GM23248 (cell line): ENCODE measurements around the gene ACKR3. TPM values are rescaled to one million over a fixed set of nuclear protein-coding genes. Genes with fewer than 3 reads are reported as not detected.

ENCODE experiments used
- DNase-seq: peaks from one replicate; pipeline ENCODE4 v3.0.0-alpha.2; 2015
- H2AFZ ChIP-seq: fragments of 200-600 bp; sonication (generic); 2 replicates; pipeline ENCODE4 v1.6.1; 2016; ENCODE audit warnings: antibody characterized with exemption
- H3F3A ChIP-seq: fragments of 200-600 bp; sonication (generic); 2 replicates; pipeline ENCODE4 v1.6.1; 2016; ENCODE audit warnings: mild to moderate bottlenecking, antibody characterized with exemption, mixed run types; ENCODE audit not compliant: insufficient read depth
- H3K27ac ChIP-seq: fragments of 200-600 bp; sonication (generic); 2 replicates; pipeline ENCODE4 v1.5.1; 2016; ENCODE audit warnings: mild to moderate bottlenecking
- H3K27me3 ChIP-seq: fragments of 200-600 bp; sonication (generic); replicated peaks from 2 replicates; pipeline ENCODE4 v1.6.1; 2016; ENCODE audit warnings: mild to moderate bottlenecking; ENCODE audit not compliant: insufficient read depth
- H3K36me3 ChIP-seq: fragments of 200-600 bp; sonication (generic); 2 replicates; pipeline ENCODE4 v1.6.1; 2016; ENCODE audit warnings: low read depth, mild to moderate bottlenecking
- H3K4me1 ChIP-seq: fragments of 200-600 bp; sonication (generic); 2 replicates; pipeline ENCODE4 v1.6.1; 2016; ENCODE audit warnings: mild to moderate bottlenecking; ENCODE audit not compliant: insufficient read depth
- H3K4me2 ChIP-seq: fragments of 200-600 bp; sonication (generic); one replicate; pipeline ENCODE4 v1.6.1; 2016; ENCODE audit warnings: mild to moderate bottlenecking; ENCODE audit not compliant: unreplicated experiment
- H3K4me3 ChIP-seq: fragments of 200-600 bp; sonication (generic); 2 replicates; pipeline ENCODE4 v1.5.1; 2016; ENCODE audit warnings: mild to moderate bottlenecking
- H3K79me2 ChIP-seq: fragments of 200-600 bp; sonication (generic); 2 replicates; pipeline ENCODE4 v1.6.1; 2016; ENCODE audit warnings: mild to moderate bottlenecking; ENCODE audit not compliant: insufficient read depth
- H3K9ac ChIP-seq: fragments of 200-600 bp; sonication (generic); 2 replicates; pipeline ENCODE4 v1.6.1; 2016; ENCODE audit warnings: mild to moderate bottlenecking
- H3K9me2 ChIP-seq: fragments of 200-600 bp; sonication (generic); 2 replicates; pipeline ENCODE4 v1.6.1; 2016; ENCODE audit warnings: mixed run types, mild to moderate bottlenecking, moderate library complexity; ENCODE audit not compliant: insufficient read depth
- H3K9me3 ChIP-seq: fragments of 200-600 bp; sonication (generic); one replicate; pipeline ENCODE4 v1.6.1; 2017; ENCODE audit warnings: low read depth
- H4K20me1 ChIP-seq: fragments of 200-600 bp; sonication (generic); 2 replicates; pipeline ENCODE4 v1.6.0; 2016; ENCODE audit not compliant: insufficient read depth
- EZH2 ChIP-seq: fragments of 200-600 bp; sonication (generic); IDR thresholded peaks from 2 replicates; pipeline ENCODE4 v1.6.1; 2018; ENCODE audit warnings: antibody characterized with exemption, mild to moderate bottlenecking; ENCODE audit not compliant: insufficient read depth, poor library complexity, severe bottlenecking
- EZH2phosphoT487 ChIP-seq: fragments of 200-600 bp; sonication (generic); IDR thresholded peaks from 2 replicates; pipeline ENCODE4 v1.6.1; 2018; ENCODE audit warnings: antibody characterized with exemption, moderate library complexity, mild to moderate bottlenecking, low read depth; ENCODE audit not compliant: insufficient read depth
- WGBS, 2 experiments: methylation state at CpG; one replicate each; pipeline ENCODE4 v1.1.6; 2015 to 2017; ENCODE audit warnings: low lambda C conversion rate in 2 of 2, low coverage in 1 of 2; ENCODE audit errors: missing lambda C conversion rate in 2 of 2; 5-methylcytosine and 5-hydroxymethylcytosine counted together
- in situ Hi-C: fragments of 300-500 bp; cut with MboI; formaldehyde crosslinking; loops from 2 replicates; pipeline ENCODE4 v1.15.0; 2020
- polyA plus RNA-seq: library from polyadenylated mRNA; unstranded; fragments of >200 nt; fragmentation: Nextera tagmentation; extraction: Ambion mirVana; gene quantifications from 2 replicates; pipeline ENCODE4 v1.2.1, GENCODE V29; 2016
- total RNA-seq: library from RNA; depleted of rRNA; stranded (reverse); fragments of >200 nt; shearing (Covaris generic); gene quantifications from 2 replicates; pipeline ENCODE4 v1.2.3, GENCODE V29; 2014

Gene ACKR3
- total and polyA plus RNA-seq, 2 experiments from 2014 or later: 6.1 to 8.5 TPM

GRCh38 chr2:236602678-236603077, 33.1 kb downstream of the ACKR3 start:
- H4K20me1 ChIP-seq: no peaks in the 10 kb centered on the region
- no peak overlapping the region for H3K4me2 ChIP-seq
- 69 to 72% methylated on average over 4 of the region's 4 CpGs for WGBS, 2 experiments
- in situ Hi-C loops: no loop called here
- H3K9me3 ChIP-seq: no peaks in the 10 kb centered on the region
- H3K9ac ChIP-seq: no peak overlapping the region
- no peak overlapping the region for H2AFZ ChIP-seq
- peaks cover 6% of the 10 kb centered on the region; the same call in 1 of the 2 replicates for H3K4me1 ChIP-seq
- no peaks in the 10 kb centered on the region for H3K9me2 ChIP-seq
- no peak overlapping the region for H3K4me3 ChIP-seq
- peaks cover 38% of the 10 kb centered on the region for H3K27me3 ChIP-seq
- TF ChIP-seq EZH2 (no peak), EZH2phosphoT487 (no peak)
- no peaks in the 10 kb centered on the region for H3F3A ChIP-seq
- no peak for DNase-seq
- H3K79me2 ChIP-seq: no peaks in the 10 kb centered on the region
- no peaks in the 10 kb centered on the region for H3K36me3 ChIP-seq
- H3K27ac ChIP-seq: no peak overlapping the region

GRCh38 chr2:236603361-236604015, 33.9 kb downstream of the ACKR3 start:
- Histone ChIP-seq H3F3A (peaks cover 3% of the 10 kb centered on the region), H3K27me3 (peaks cover 31% of the 10 kb centered on the region), H2AFZ (no peak overlapping the region), H3K36me3 (no peaks in the 10 kb centered on the region), H3K4me2 (no peak overlapping the region), H3K9me3 (no peaks in the 10 kb centered on the region), H3K4me1 (peaks cover 14% of the 10 kb centered on the region), H3K79me2 (no peaks in the 10 kb centered on the region), H3K9ac (no peak overlapping the region), H3K4me3 (no peak overlapping the region), H3K27ac (no peak overlapping the region), H3K9me2 (no peaks in the 10 kb centered on the region), H4K20me1 (no peaks in the 10 kb centered on the region)
- no peak for TF ChIP-seq EZH2
- no peak for TF ChIP-seq EZH2phosphoT487
- no peak for DNase-seq
- WGBS, 2 experiments: 82 to 85% methylated on average over 14 to 15 of the region's 15 CpGs
- in situ Hi-C loops: no loop called here

- TF ChIP-seq EZH2phosphoT487: no peak
- no peak for TF ChIP-seq EZH2
- no peaks in the 10 kb centered on the region for H3K36me3 ChIP-seq
- no peak overlapping the region for H3K27ac ChIP-seq
- H3F3A ChIP-seq: peaks cover 5% of the 10 kb centered on the region
- H3K9me3 ChIP-seq: no peaks in the 10 kb centered on the region
- H2AFZ ChIP-seq: no peak overlapping the region
- whole genome bisulfite sequencing, 2 experiments: 85 to 86% methylated on average over 20 of the region's 20 CpGs
- H3K4me2 ChIP-seq: no peak overlapping the region
- in situ Hi-C loops: no loop called here
- no peaks in the 10 kb centered on the region for H3K9me2 ChIP-seq
- DNase-seq: no peak
- H3K27me3 ChIP-seq: peaks cover 22% of the 10 kb centered on the region
- no peak overlapping the region for H3K9ac ChIP-seq
- H4K20me1 ChIP-seq: no peaks in the 10 kb centered on the region
- no peaks in the 10 kb centered on the region for H3K79me2 ChIP-seq
- H3K4me1 ChIP-seq: peaks cover 19% of the 10 kb centered on the region
- H3K4me3 ChIP-seq: no peak overlapping the region
Observed at GRCh38 chr2:236604575-236605344, 35.1 kb downstream of the ACKR3 start.

- TF ChIP-seq EZH2phosphoT487: no peak
- no peak for TF ChIP-seq EZH2
- no peaks in the 10 kb centered on the region for H3K9me2 ChIP-seq
- H3K36me3 ChIP-seq: no peaks in the 10 kb centered on the region
- H4K20me1 ChIP-seq: no peaks in the 10 kb centered on the region
- in situ Hi-C loops: no loop called here
- 88 to 94% methylated on average over 13 of the region's 13 CpGs for WGBS, 2 experiments
- no peak overlapping the region for H2AFZ ChIP-seq
- peaks cover 5% of the 10 kb centered on the region for H3F3A ChIP-seq
- H3K4me3 ChIP-seq: no peak overlapping the region
- peaks cover 19% of the 10 kb centered on the region for H3K4me1 ChIP-seq
- H3K79me2 ChIP-seq: no peaks in the 10 kb centered on the region
- H3K27me3 ChIP-seq: peaks cover 22% of the 10 kb centered on the region
- no peak overlapping the region for H3K27ac ChIP-seq
- H3K4me2 ChIP-seq: no peak overlapping the region
- DNase-seq: no peak
- no peaks in the 10 kb centered on the region for H3K9me3 ChIP-seq
- H3K9ac ChIP-seq: no peak overlapping the region
Observed at GRCh38 chr2:236605345-236605734, 35.7 kb downstream of the ACKR3 start.
